Sigmoid colon (tissue), 7 donors: ENCODE results near the gene S1PR5. TPM values are rescaled to one million over a fixed set of nuclear protein-coding genes. Genes with fewer than 3 reads are reported as not detected.

ENCODE experiments used
- DNase-seq: peaks from one replicate; pipeline ENCODE4 v3.0.0-alpha.2; 2019
- H3K27ac ChIP-seq, 4 donors: fragments of 200-600 bp; sonication (generic); one replicate each; pipeline ENCODE4 v1.5.1; 2016 to 2019; ENCODE audit warnings: mild to moderate bottlenecking in 1 of 4
- H3K27me3 ChIP-seq, 3 donors: fragments of 200-600 bp; sonication (generic); one replicate each; pipeline ENCODE4 v1.5.1; 2019; ENCODE audit warnings: mild to moderate bottlenecking in 1 of 3
- H3K36me3 ChIP-seq, 4 donors: fragments of 200-600 bp; sonication (generic); one replicate each; pipeline ENCODE4 v1.5.1; 2016 to 2019
- H3K4me1 ChIP-seq, 4 donors: fragments of 200-600 bp; sonication (generic); one replicate each; pipeline ENCODE4 v1.5.1; 2017 to 2019
- H3K4me3 ChIP-seq, 4 donors: fragments of 200-600 bp; sonication (generic); one replicate each; pipeline ENCODE4 v1.5.1; 2017 to 2019; ENCODE audit warnings: mild to moderate bottlenecking in 2 of 4, moderate library complexity in 1 of 4
- H3K9me3 ChIP-seq, 4 donors: fragments of 200-600 bp in 3 of 4; sonication (generic) in 3 of 4; one replicate each; pipeline versions ENCODE4 v1.5.1 to v1.6.1; 2013 to 2019
- EP300 ChIP-seq, 4 donors: sonication (generic); formaldehyde crosslinking; IDR thresholded peaks; one replicate each; pipeline ENCODE4 v1.6.1; 2017; ENCODE audit warnings: antibody characterized with exemption in 4 of 4
- POLR2A ChIP-seq, 2 donors: fragments of 450-650 bp; IDR thresholded peaks; one replicate each; pipeline ENCODE4 v1.6.1; 2016; ENCODE audit warnings: antibody characterized with exemption in 2 of 2, mild to moderate bottlenecking in 2 of 2, moderate library complexity in 2 of 2
- POLR2AphosphoS5 ChIP-seq, 4 donors: sonication (generic); formaldehyde crosslinking; IDR thresholded peaks; one replicate each; pipeline ENCODE4 v1.6.1; 2017; ENCODE audit warnings: antibody characterized with exemption in 4 of 4
- WGBS, 2 donors: extraction: QIAGEN DNeasy Blood & Tissue Kit; methylation state at CpG; one replicate each; pipeline ENCODE4 v1.1.7; 2013; 5-methylcytosine and 5-hydroxymethylcytosine counted together
- intact Hi-C: fragments of 100-400 bp; cut with DNase I; formaldehyde crosslinking; loops from one replicate; pipeline ENCODE4 v1.15.1; 2023
- polyA plus RNA-seq, 3 donors: library from polyadenylated mRNA; stranded (reverse); fragments of 200-250 nt; gene quantifications; one replicate each; pipeline ENCODE4 v1.2.3, GENCODE V29; 2013
- small RNA-seq, 3 donors: library from RNA; depleted of rRNA; stranded (forward); fragments of <200 nt; gene quantifications; one replicate each; pipeline ENCODE3, GENCODE V24; 2016
- total RNA-seq, 4 donors: library from RNA; depleted of rRNA; stranded (reverse); fragments of >200 nt; gene quantifications; one replicate each; pipeline ENCODE4 v1.1.0, GENCODE V29; 2016
- TF ChIP-seq, protein P1 (sequence below), 4 experiments: fragments of 450-650 bp in 3 of 4; fragments of 200-600 bp in 1 of 4; IDR thresholded peaks; one replicate each; pipeline ENCODE4 v1.5.1; 2016 to 2019; ENCODE audit warnings: antibody characterized with exemption in 4 of 4, mild to moderate bottlenecking in 3 of 4, moderate library complexity in 2 of 4
- donor health status: healthy with polysubstance abuse.
- donor health status: Bipolar disorder and iron deficiency.
- donor health status: healthy.

Gene S1PR5
- total and polyA plus RNA-seq, 7 donors, result 0.07 TPM; not detected in 6

DNA sequence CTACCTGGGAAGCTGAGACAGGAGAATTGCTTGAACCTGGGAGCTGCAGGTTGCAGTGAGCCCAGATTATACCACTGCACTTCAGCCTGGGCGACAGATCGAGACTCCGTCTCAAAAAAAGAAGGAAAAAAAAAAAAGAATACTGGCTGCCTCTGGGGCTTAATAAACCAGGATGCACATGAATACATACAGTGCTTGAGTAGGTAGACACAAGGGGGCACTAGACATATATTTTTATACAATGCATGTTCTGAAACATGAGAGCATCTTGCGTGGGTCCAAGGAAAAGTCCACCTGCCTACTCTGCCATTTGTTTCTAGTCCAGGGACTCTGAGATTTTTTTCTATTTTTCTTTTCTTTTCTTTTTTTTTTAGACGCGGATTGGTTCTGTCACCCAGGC, 45.3 kb downstream of the S1PR5 start:
- no peak for DNase-seq
- H3K36me3 ChIP-seq, result peaks cover 0 to 10% (median 6%) of the 10 kb centered on the region in 4 donors
- intact Hi-C loops, result no loop called here
- no peaks in the 10 kb centered on the region for H3K4me1 ChIP-seq
- no peaks in the 10 kb centered on the region for H3K9me3 ChIP-seq
- peaks cover 0 to 3% (median 0%) of the 10 kb centered on the region in 3 donors for H3K27me3 ChIP-seq
- 21 to 57% methylated on average over 6 of the region's 6 CpGs for WGBS, 2 donors
- H3K27ac ChIP-seq, result no peak overlapping the region
- TF ChIP-seq POLR2A (IDR thresholded peaks at IDR 0.05) (no peak), EP300 (IDR thresholded peaks at IDR 0.05) (no peak), POLR2AphosphoS5 (IDR thresholded peaks at IDR 0.05) (no peak)
- TF ChIP-seq, protein P1, sequence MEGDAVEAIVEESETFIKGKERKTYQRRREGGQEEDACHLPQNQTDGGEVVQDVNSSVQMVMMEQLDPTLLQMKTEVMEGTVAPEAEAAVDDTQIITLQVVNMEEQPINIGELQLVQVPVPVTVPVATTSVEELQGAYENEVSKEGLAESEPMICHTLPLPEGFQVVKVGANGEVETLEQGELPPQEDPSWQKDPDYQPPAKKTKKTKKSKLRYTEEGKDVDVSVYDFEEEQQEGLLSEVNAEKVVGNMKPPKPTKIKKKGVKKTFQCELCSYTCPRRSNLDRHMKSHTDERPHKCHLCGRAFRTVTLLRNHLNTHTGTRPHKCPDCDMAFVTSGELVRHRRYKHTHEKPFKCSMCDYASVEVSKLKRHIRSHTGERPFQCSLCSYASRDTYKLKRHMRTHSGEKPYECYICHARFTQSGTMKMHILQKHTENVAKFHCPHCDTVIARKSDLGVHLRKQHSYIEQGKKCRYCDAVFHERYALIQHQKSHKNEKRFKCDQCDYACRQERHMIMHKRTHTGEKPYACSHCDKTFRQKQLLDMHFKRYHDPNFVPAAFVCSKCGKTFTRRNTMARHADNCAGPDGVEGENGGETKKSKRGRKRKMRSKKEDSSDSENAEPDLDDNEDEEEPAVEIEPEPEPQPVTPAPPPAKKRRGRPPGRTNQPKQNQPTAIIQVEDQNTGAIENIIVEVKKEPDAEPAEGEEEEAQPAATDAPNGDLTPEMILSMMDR (IDR thresholded peaks at IDR 0.05), result peak in 1 of 4 experiments; percentile 20
- no peak overlapping the region for H3K4me3 ChIP-seq

DNA sequence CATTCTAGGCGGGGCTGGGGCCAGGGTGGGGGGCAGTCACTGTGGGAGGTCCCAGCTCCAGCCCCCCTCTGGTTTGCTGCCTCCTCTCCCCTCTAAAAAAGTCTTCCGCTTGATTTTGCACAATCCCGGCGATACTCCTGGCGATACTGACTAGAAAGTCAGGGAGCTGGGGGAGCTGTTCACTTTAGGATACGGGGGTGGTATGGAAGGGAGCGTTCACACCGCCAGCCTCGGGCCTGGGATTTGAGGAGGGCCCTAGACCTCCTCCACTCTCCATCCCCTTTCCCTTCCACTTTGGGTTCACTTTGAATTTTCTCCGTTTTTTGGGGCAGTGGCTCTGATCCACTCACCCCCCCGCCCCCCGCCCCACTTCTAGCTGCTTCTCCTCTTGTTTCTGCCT, 49.1 kb downstream of the S1PR5 start:
- intact Hi-C loops, result no loop called here
- H3K9me3 ChIP-seq, result no peaks in the 10 kb centered on the region
- peaks cover 0 to 3% (median 0%) of the 10 kb centered on the region in 3 donors for H3K27me3 ChIP-seq
- H3K36me3 ChIP-seq, result peaks cover 0 to 41% (median 25%) of the 10 kb centered on the region in 4 donors
- TF ChIP-seq, protein P1 (IDR thresholded peaks at IDR 0.05), result no peak
- no peak for TF ChIP-seq POLR2AphosphoS5 (IDR thresholded peaks at IDR 0.05)
- no peak for TF ChIP-seq EP300 (IDR thresholded peaks at IDR 0.05)
- no peak for TF ChIP-seq POLR2A (IDR thresholded peaks at IDR 0.05)
- H3K4me3 ChIP-seq, result no peak overlapping the region
- H3K4me1 ChIP-seq, result no peaks in the 10 kb centered on the region
- WGBS, 2 donors, result 93 to 96% methylated on average over 12 of the region's 12 CpGs
- no peak for DNase-seq
- H3K27ac ChIP-seq, result no peak overlapping the region

DNA sequence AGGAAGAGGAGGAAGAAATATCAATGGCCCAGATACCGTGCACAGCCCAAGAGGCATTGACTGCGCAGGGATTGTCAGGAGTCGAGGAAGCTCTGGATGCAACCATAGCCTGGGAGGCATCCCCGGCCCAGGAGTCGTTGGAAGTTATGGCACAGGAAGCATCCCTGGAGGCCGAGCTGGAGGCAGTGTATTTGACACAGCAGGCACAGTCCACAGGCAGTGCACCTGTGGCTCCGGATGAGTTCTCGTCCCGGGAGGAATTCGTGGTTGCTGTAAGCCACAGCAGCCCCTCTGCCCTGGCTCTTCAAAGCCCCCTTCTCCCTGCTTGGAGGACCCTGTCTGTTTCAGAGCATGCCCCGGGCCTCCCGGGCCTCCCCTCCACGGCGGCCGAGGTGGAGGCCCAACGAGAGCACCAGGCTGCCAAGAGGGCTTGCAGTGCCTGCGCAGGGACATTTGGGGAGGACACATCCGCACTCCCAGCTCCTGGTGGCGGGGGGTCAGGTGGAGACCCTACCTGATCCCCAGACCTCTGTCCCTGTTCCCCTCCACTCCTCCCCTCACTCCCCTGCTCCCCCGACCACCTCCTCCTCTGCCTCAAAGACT, 50.0 kb downstream of the S1PR5 start:
- Histone ChIP-seq H3K27ac (no peak overlapping the region), H3K4me3 (no peak overlapping the region), H3K9me3 (no peaks in the 10 kb centered on the region), H3K36me3 (peaks cover 0 to 41% (median 25%) of the 10 kb centered on the region in 4 donors), H3K27me3 (no peaks in the 10 kb centered on the region), H3K4me1 (no peaks in the 10 kb centered on the region)
- intact Hi-C loops, result no loop called here
- no peak for DNase-seq
- 89 to 91% methylated on average over 20 of the region's 20 CpGs for WGBS, 2 donors
- no peak for TF ChIP-seq EP300 (IDR thresholded peaks at IDR 0.05)

DNA sequence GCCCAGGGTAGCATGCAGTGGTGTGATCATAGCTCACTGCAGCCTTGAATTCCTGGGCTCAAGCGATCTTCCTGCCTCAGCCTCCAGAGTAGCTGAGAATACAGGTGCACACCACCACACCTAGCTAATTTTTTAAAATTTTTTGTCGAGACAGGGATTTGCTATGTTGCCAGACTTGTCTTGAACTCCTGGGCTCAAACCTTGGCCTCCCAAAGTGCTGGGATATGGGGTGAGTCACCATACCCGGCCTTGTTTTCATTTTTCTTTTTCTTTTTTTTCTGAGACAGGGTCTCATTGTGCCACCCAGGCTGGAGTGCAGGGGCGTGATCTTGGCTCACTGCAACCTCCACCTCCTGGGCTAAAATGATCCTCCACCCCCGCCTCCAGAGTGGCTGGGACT, 52.8 kb downstream of the S1PR5 start:
- DNase-seq, result no peak
- no peaks in the 10 kb centered on the region for H3K9me3 ChIP-seq
- H3K4me3 ChIP-seq, result no peak overlapping the region
- no peaks in the 10 kb centered on the region for H3K27me3 ChIP-seq
- peaks cover 0 to 13% (median 7%) of the 10 kb centered on the region in 4 donors for H3K4me1 ChIP-seq
- H3K27ac ChIP-seq, result no peak overlapping the region
- intact Hi-C loops, result no loop called here
- 90 to 93% methylated on average over 5 of the region's 5 CpGs for WGBS, 2 donors
- peaks cover 0 to 42% (median 25%) of the 10 kb centered on the region in 4 donors for H3K36me3 ChIP-seq
- TF ChIP-seq POLR2A (IDR thresholded peaks at IDR 0.05), result no peak
- no peak for TF ChIP-seq EP300 (IDR thresholded peaks at IDR 0.05)
- TF ChIP-seq POLR2AphosphoS5 (IDR thresholded peaks at IDR 0.05), result no peak
- TF ChIP-seq, protein P1 (IDR thresholded peaks at IDR 0.05), result no peak

Small RNAs within 50 kb of the gene (small RNA-seq; reads per million reads assigned to genes)
- gene MIR1238 (0 to 0.54 (median 0) reads per million in 3 donors), gene RNU7-140P (0 reads per million in 3 donors)

Other genes with a start within 250 kb of the S1PR5 start
- gene ICAM1, start 246.3 kb downstream of the S1PR5 start, total RNA-seq, result 10 to 100 TPM; 11.0 to 33.1 (median 13.5) TPM
- gene ICAM1, start 246.3 kb downstream of the S1PR5 start, polyA plus RNA-seq, result 10 to 100 TPM in 2 of 3 donors, 1 to 10 TPM in 1; 5.4 to 27.0 (median 15.7) TPM
- not detected for gene ICAM4, start 230.5 kb downstream of the S1PR5 start, total RNA-seq
- gene ICAM4, start 230.5 kb downstream of the S1PR5 start, polyA plus RNA-seq, result under 1 TPM in 1 of 3 donors, not detected in 2; 0.42 TPM
- gene ICAM5, start 227.5 kb downstream of the S1PR5 start, total RNA-seq, result under 1 TPM in 2 of 4 donors, not detected in 2; 0.54 to 0.83 TPM
- under 1 TPM in 2 of 3 donors, not detected in 1; 0.23 to 0.92 TPM for gene ICAM5, start 227.5 kb downstream of the S1PR5 start, polyA plus RNA-seq
- gene ZGLP1, start 207.6 kb downstream of the S1PR5 start, total RNA-seq, result 1 to 10 TPM; 1.1 to 4.3 (median 2.4) TPM
- gene ZGLP1, start 207.6 kb downstream of the S1PR5 start, polyA plus RNA-seq, result 1 to 10 TPM in 2 of 3 donors, not detected in 1; 2.4 to 6.0 TPM
- 10 to 100 TPM; 25.2 to 45.9 (median 31.9) TPM for gene FDX2, start 201.4 kb downstream of the S1PR5 start, total RNA-seq
- gene FDX2, start 201.4 kb downstream of the S1PR5 start, polyA plus RNA-seq, result 10 to 100 TPM; 19.2 to 21.6 (median 20.1) TPM
- gene RAVER1, start 183.9 kb downstream of the S1PR5 start, total RNA-seq, result 10 to 100 TPM; 10.0 to 28.5 (median 14.9) TPM
- 10 to 100 TPM in 2 of 3 donors, 1 to 10 TPM in 1; 8.4 to 37.0 (median 14.8) TPM for gene RAVER1, start 183.9 kb downstream of the S1PR5 start, polyA plus RNA-seq
- gene ICAM3, start 177.8 kb downstream of the S1PR5 start, total RNA-seq, result 1 to 10 TPM; 1.9 to 4.2 (median 3.4) TPM
- 10 to 100 TPM; 24.5 to 45.2 (median 35.4) TPM for gene ICAM3, start 177.8 kb downstream of the S1PR5 start, polyA plus RNA-seq
- gene TYK2, start 136.9 kb downstream of the S1PR5 start, total RNA-seq, result 100 to 1,000 TPM in 1 of 4 donors, 10 to 100 TPM in 3; 36.7 to 125 (median 50.3) TPM
- gene TYK2, start 136.9 kb downstream of the S1PR5 start, polyA plus RNA-seq, result 100 to 1,000 TPM in 1 of 3 donors, 10 to 100 TPM in 2; 35.6 to 117 (median 38.4) TPM
- 100 to 1,000 TPM; 106 to 144 (median 118) TPM for gene CDC37, start 113.9 kb downstream of the S1PR5 start, total RNA-seq
- gene CDC37, start 113.9 kb downstream of the S1PR5 start, polyA plus RNA-seq, result 100 to 1,000 TPM; 129 to 294 (median 146) TPM
- 10 to 100 TPM in 3 of 4 donors, 1 to 10 TPM in 1; 7.6 to 14.7 (median 12.9) TPM for gene PDE4A, start 96.9 kb downstream of the S1PR5 start, total RNA-seq
- 1 to 10 TPM; 4.2 to 7.2 (median 6.2) TPM for gene PDE4A, start 96.9 kb downstream of the S1PR5 start, polyA plus RNA-seq
- 10 to 100 TPM; 45.4 to 67.8 (median 53.1) TPM for gene KEAP1, start 14.1 kb downstream of the S1PR5 start, total RNA-seq
- gene KEAP1, start 14.1 kb downstream of the S1PR5 start, polyA plus RNA-seq, result 10 to 100 TPM; 43.2 to 62.4 (median 50.5) TPM
- gene ATG4D, start 26.5 kb upstream of the S1PR5 start, total RNA-seq, result 10 to 100 TPM; 11.4 to 25.5 (median 16.7) TPM
- 10 to 100 TPM; 70.3 to 82.5 (median 77.5) TPM for gene ATG4D, start 26.5 kb upstream of the S1PR5 start, polyA plus RNA-seq
- gene KRI1, start 48.6 kb upstream of the S1PR5 start, total RNA-seq, result 10 to 100 TPM; 13.6 to 21.1 (median 16.1) TPM
- 10 to 100 TPM in 2 of 3 donors, 1 to 10 TPM in 1; 7.2 to 28.9 (median 11.4) TPM for gene KRI1, start 48.6 kb upstream of the S1PR5 start, polyA plus RNA-seq
- 10 to 100 TPM in 3 of 4 donors, 1 to 10 TPM in 1; 7.5 to 14.9 (median 11.3) TPM for gene CDKN2D, start 51.5 kb upstream of the S1PR5 start, total RNA-seq
- gene CDKN2D, start 51.5 kb upstream of the S1PR5 start, polyA plus RNA-seq, result 10 to 100 TPM; 17.4 to 28.2 (median 17.8) TPM
- gene AP1M2, start 69.9 kb upstream of the S1PR5 start, total RNA-seq, result 1 to 10 TPM in 2 of 4 donors, not detected in 2; 1.1 to 3.0 TPM
- 100 to 1,000 TPM in 2 of 3 donors, 10 to 100 TPM in 1; 95.8 to 178 (median 150) TPM for gene AP1M2, start 69.9 kb upstream of the S1PR5 start, polyA plus RNA-seq
- gene SLC44A2, start 108.1 kb upstream of the S1PR5 start, total RNA-seq, result 10 to 100 TPM; 19.3 to 31.0 (median 25.3) TPM
- 10 to 100 TPM; 12.9 to 88.6 (median 23.4) TPM for gene SLC44A2, start 108.1 kb upstream of the S1PR5 start, polyA plus RNA-seq
- 100 to 1,000 TPM in 2 of 4 donors, 10 to 100 TPM in 2; 83.5 to 109 (median 94.8) TPM for gene ILF3, start 136.9 kb upstream of the S1PR5 start, total RNA-seq
- gene ILF3, start 136.9 kb upstream of the S1PR5 start, polyA plus RNA-seq, result 100 to 1,000 TPM in 1 of 3 donors, 10 to 100 TPM in 2; 25.7 to 146 (median 30.6) TPM
- 10 to 100 TPM; 21.7 to 34.2 (median 29.7) TPM for gene QTRT1, start 184.0 kb upstream of the S1PR5 start, total RNA-seq
- gene QTRT1, start 184.0 kb upstream of the S1PR5 start, polyA plus RNA-seq, result 10 to 100 TPM; 64.9 to 93.6 (median 69.8) TPM
- 10 to 100 TPM; 53.2 to 96.7 (median 64.1) TPM for gene DNM2, start 200.6 kb upstream of the S1PR5 start, total RNA-seq
- 100 to 1,000 TPM; 152 to 326 (median 222) TPM for gene DNM2, start 200.6 kb upstream of the S1PR5 start, polyA plus RNA-seq